H9 (cell line): ENCODE results near the gene DNLZ. TPM values are rescaled to one million over a fixed set of nuclear protein-coding genes. Genes with fewer than 3 reads are reported as not detected.
A peak's percentile ranks its signal among the peaks of the same experiment; 100 is the strongest.

ENCODE experiments used
- DNase-seq: peaks from one replicate; pipeline ENCODE4 v3.0.0-alpha.2; 2017
- H2AFZ ChIP-seq: one replicate; pipeline ENCODE4 v1.6.1; 2013; ENCODE audit warnings: mild to moderate bottlenecking, low read length, control low read depth, moderate library complexity
- H2AK5ac ChIP-seq: 2 replicates; pipeline ENCODE4 v1.6.1; 2013; ENCODE audit warnings: low read length, control low read depth, mixed read lengths; ENCODE audit not compliant: insufficient read length
- H2BK120ac ChIP-seq: one replicate; pipeline ENCODE4 v1.6.1; 2013; ENCODE audit warnings: low read depth, mild to moderate bottlenecking, low read length, control low read depth, inconsistent platforms; ENCODE audit not compliant: poor library complexity, severe bottlenecking
- H2BK12ac ChIP-seq: 2 replicates; pipeline ENCODE4 v1.6.1; 2013; ENCODE audit warnings: low read length, control low read depth, mixed read lengths, low read depth; ENCODE audit not compliant: insufficient read length
- H2BK15ac ChIP-seq: 2 replicates; pipeline ENCODE4 v1.6.1; 2013; ENCODE audit warnings: low read depth, low read length, control low read depth
- H2BK20ac ChIP-seq: one replicate; pipeline ENCODE4 v1.6.1; 2013; ENCODE audit warnings: low read depth, mild to moderate bottlenecking, low read length, control low read depth, inconsistent platforms; ENCODE audit not compliant: poor library complexity, severe bottlenecking
- H2BK5ac ChIP-seq: 2 replicates; pipeline ENCODE4 v1.6.1; 2013; ENCODE audit warnings: low read length, control low read depth, mixed read lengths; ENCODE audit not compliant: insufficient read length
- H3K14ac ChIP-seq: 2 replicates; pipeline ENCODE4 v1.6.1; 2013; ENCODE audit warnings: low read length, control low read depth; ENCODE audit not compliant: insufficient read depth
- H3K18ac ChIP-seq: 2 replicates; pipeline ENCODE4 v1.6.1; 2013; ENCODE audit warnings: low read depth, mild to moderate bottlenecking, mixed read lengths, low read length, control low read depth; ENCODE audit not compliant: insufficient read length
- H3K23ac ChIP-seq: 2 replicates; pipeline ENCODE4 v1.6.1; 2013; ENCODE audit warnings: low read length, control low read depth, mixed read lengths, low read depth; ENCODE audit not compliant: insufficient read length
- H3K23me2 ChIP-seq: 2 replicates; pipeline ENCODE4 v1.6.1; 2013; ENCODE audit warnings: low read depth, mild to moderate bottlenecking, mixed read lengths, low read length, control low read depth; ENCODE audit not compliant: insufficient read length, poor library complexity, severe bottlenecking
- H3K27ac ChIP-seq: 2 replicates; pipeline ENCODE4 v1.5.1; 2013; ENCODE audit warnings: low read length, control low read depth, mixed read lengths, low read depth; ENCODE audit not compliant: insufficient read length
- H3K27me3 ChIP-seq: 2 replicates; pipeline ENCODE4 v1.6.1; 2013; ENCODE audit warnings: low read length, control low read depth, inconsistent platforms; ENCODE audit not compliant: insufficient read depth
- H3K4ac ChIP-seq: 2 replicates; pipeline ENCODE4 v1.6.1; 2013; ENCODE audit warnings: low read depth, mild to moderate bottlenecking, control low read depth, inconsistent platforms, low read length, moderate library complexity
- H3K4me1 ChIP-seq: 2 replicates; pipeline ENCODE4 v1.6.1; 2013; ENCODE audit warnings: low read length, control low read depth, inconsistent platforms; ENCODE audit not compliant: insufficient read depth
- H3K4me2 ChIP-seq: 2 replicates; pipeline ENCODE4 v1.6.1; 2013; ENCODE audit warnings: low read length, control low read depth, mixed read lengths; ENCODE audit not compliant: insufficient read length, insufficient read depth
- H3K56ac ChIP-seq: 2 replicates; pipeline ENCODE4 v1.6.1; 2013; ENCODE audit warnings: low read depth, mild to moderate bottlenecking, mixed read lengths, low read length, control low read depth; ENCODE audit not compliant: insufficient read length
- H3K79me1 ChIP-seq: 2 replicates; pipeline ENCODE4 v1.6.1; 2013; ENCODE audit warnings: low read depth, mild to moderate bottlenecking, moderate library complexity, low read length, control low read depth, inconsistent platforms; ENCODE audit not compliant: insufficient read depth, poor library complexity, severe bottlenecking
- H3K79me2 ChIP-seq: 2 replicates; pipeline ENCODE4 v1.6.1; 2013; ENCODE audit warnings: low read length, control low read depth, inconsistent platforms; ENCODE audit not compliant: insufficient read depth
- H3K9ac ChIP-seq: 2 replicates; pipeline ENCODE4 v1.6.1; 2013; ENCODE audit warnings: low read length, control low read depth, mixed read lengths; ENCODE audit not compliant: insufficient read length; ENCODE audit errors: extremely low read depth
- H3K9me3 ChIP-seq: one replicate; pipeline ENCODE4 v1.6.1; 2013; ENCODE audit warnings: low read depth, low read length, inconsistent platforms; ENCODE audit not compliant: control insufficient read depth
- H3T11ph ChIP-seq: one replicate; pipeline ENCODE4 v1.6.1; 2013; ENCODE audit warnings: mild to moderate bottlenecking, low read length, control low read depth, inconsistent platforms
- H4K20me1 ChIP-seq: one replicate; pipeline ENCODE4 v1.6.1; 2013; ENCODE audit not compliant: control insufficient read depth, insufficient read length, insufficient read depth
- H4K5ac ChIP-seq: 2 replicates; pipeline ENCODE4 v1.6.1; 2013; ENCODE audit warnings: low read depth, mild to moderate bottlenecking, mixed read lengths, low read length, control low read depth; ENCODE audit not compliant: insufficient read length
- H4K8ac ChIP-seq: replicated peaks from 2 replicates; pipeline ENCODE4 v1.6.1; 2013; ENCODE audit warnings: low read length, control low read depth, mixed read lengths, low read depth; ENCODE audit not compliant: insufficient read length
- H4K91ac ChIP-seq: 2 replicates; pipeline ENCODE4 v1.6.1; 2013; ENCODE audit warnings: low read depth, mild to moderate bottlenecking, moderate library complexity, mixed read lengths, low read length, control low read depth; ENCODE audit not compliant: insufficient read length
- H3K27ac Mint-ChIP-seq, 3 experiments: 2 replicates in 2 of 3; 3 replicates in 1 of 3; pipeline ENCODE4 v1.8.0; 2020 to 2021; ENCODE audit warnings: mixed read lengths in 3 of 3, mild to moderate bottlenecking in 1 of 3, moderate library complexity in 1 of 3
- H3K27me3 Mint-ChIP-seq: 2 replicates; pipeline ENCODE4 v1.8.0; 2021; ENCODE audit warnings: low read depth, mild to moderate bottlenecking, moderate library complexity, mixed read lengths
- H3K36me3 Mint-ChIP-seq, 3 experiments: 2 replicates in 2 of 3; 3 replicates in 1 of 3; pipeline ENCODE4 v1.8.0; 2020 to 2021; ENCODE audit warnings: low read depth in 3 of 3, mixed read lengths in 3 of 3; ENCODE audit not compliant: insufficient read depth in 1 of 3
- H3K4me1 Mint-ChIP-seq, 2 experiments: 2 replicates each; pipeline ENCODE4 v1.8.0; 2020; ENCODE audit warnings: mixed read lengths in 2 of 2
- H3K4me3 Mint-ChIP-seq, 2 experiments: 2 replicates in 1 of 2; 3 replicates in 1 of 2; pipeline ENCODE4 v1.8.0; 2020 to 2021; ENCODE audit warnings: mild to moderate bottlenecking in 2 of 2, mixed read lengths in 2 of 2, moderate library complexity in 1 of 2
- H3K9me3 Mint-ChIP-seq, 2 experiments: 2 replicates in 1 of 2; 3 replicates in 1 of 2; pipeline ENCODE4 v1.8.0; 2020; ENCODE audit warnings: mild to moderate bottlenecking in 2 of 2, mixed read lengths in 2 of 2, moderate library complexity in 1 of 2
- CTCF ChIP-seq: fragments of 200-600 bp; sonication (generic); conservative IDR thresholded peaks from 3 replicates; pipeline ENCODE4 v1.8.0; 2021; ENCODE audit warnings: antibody characterized with exemption, mild to moderate bottlenecking
- WGBS: extraction: QIAGEN DNeasy Blood & Tissue Kit; methylation state at CpG from one replicate; pipeline ENCODE4 v1.1.7; 2013; ENCODE audit warnings: missing lambda C conversion rate, low lambda C conversion rate, mixed read lengths; ENCODE audit not compliant: insufficient read length; ENCODE audit errors: extremely low coverage; 5-methylcytosine and 5-hydroxymethylcytosine counted together
- total RNA-seq: library from RNA; stranded (reverse); gene quantifications from 2 replicates; pipeline ENCODE4 v1.2.1, GENCODE V29; 2021

The DNLZ gene
- total RNA-seq, 1 experiment from 2014 or later, result 24.8 TPM

- H3K14ac ChIP-seq, result no peak overlapping the region
- no peak for TF ChIP-seq CTCF
- no peak overlapping the region for H3T11ph ChIP-seq
- no peaks in the 10 kb centered on the region for H3K4me1 ChIP-seq
- no peak overlapping the region for H3K56ac ChIP-seq
- H3K4ac ChIP-seq, result no peak overlapping the region
- H4K5ac ChIP-seq, result no peak overlapping the region
- no peak overlapping the region for H2AFZ ChIP-seq
- no peak overlapping the region for H4K91ac ChIP-seq
- Mint-ChIP-seq H3K4me1 (no peaks in the 10 kb centered on the region), H3K27me3 (no peaks in the 10 kb centered on the region), H3K9me3 (no peaks in the 10 kb centered on the region), H3K4me3 (no peak overlapping the region), H3K36me3 (peaks cover 4 to 41% (median 23%) of the 10 kb centered on the region in 3 experiments; a peak in 6 of 7 replicates), H3K27ac (peak overlapping the region in 1 of 3 experiments; percentile 48; a peak in 1 of 7 replicates)
- no peak overlapping the region for H3K4me2 ChIP-seq
- no peak overlapping the region for H2BK20ac ChIP-seq
- WGBS, result no CpG with 5 or more reads among the region's 18 CpGs
- H2AK5ac ChIP-seq, result no peak overlapping the region
- H4K20me1 ChIP-seq, result no peaks in the 10 kb centered on the region
- no peak overlapping the region for H3K18ac ChIP-seq
- H3K79me1 ChIP-seq, result no peaks in the 10 kb centered on the region
- H2BK15ac ChIP-seq, result no peak overlapping the region
- no peak overlapping the region for H3K27ac ChIP-seq
- no peaks in the 10 kb centered on the region for H3K27me3 ChIP-seq
- no peak overlapping the region for H3K23ac ChIP-seq
- no peaks in the 10 kb centered on the region for H3K23me2 ChIP-seq
- no peaks in the 10 kb centered on the region for H3K79me2 ChIP-seq
- H2BK12ac ChIP-seq, result no peak overlapping the region
- no peak overlapping the region for H2BK5ac ChIP-seq
- no peak overlapping the region for H3K9ac ChIP-seq
- no peak overlapping the region for H4K8ac ChIP-seq
- H2BK120ac ChIP-seq, result no peak overlapping the region
- DNase-seq, result no peak
- no peaks in the 10 kb centered on the region for H3K9me3 ChIP-seq
Measured at GRCh38 chr9:136379003-136379287, 15.4 kb upstream of the DNLZ start.
